Thoracic aorta (tissue), 2 donors: ENCODE results near the gene GMPR2. TPM values are rescaled to one million over a fixed set of nuclear protein-coding genes. Genes with fewer than 3 reads are reported as not detected.

Experiments
- ATAC-seq: fragments of 150-250 bp; one replicate; pipeline ENCODE4 v1.8.0; 2017; ENCODE audit warnings: low read depth; ENCODE audit not compliant: insufficient number of reproducible peaks, low FRiP score
- DNase-seq: peaks from one replicate; pipeline ENCODE4 v3.0.0-alpha.2; 2020; ENCODE audit warnings: low spot score
- H3K27ac ChIP-seq, 2 donors: fragments of 200-600 bp; sonication (generic); 1 replicate in 1 of 2; 2 replicates in 1 of 2; pipeline ENCODE4 v1.5.1; 2016; ENCODE audit warnings: mild to moderate bottlenecking in 2 of 2, moderate library complexity in 2 of 2
- H3K27me3 ChIP-seq: fragments of 200-600 bp; sonication (generic); replicated peaks from 2 replicates; pipeline ENCODE4 v1.6.0; 2016; ENCODE audit warnings: mild to moderate bottlenecking; ENCODE audit not compliant: insufficient read depth
- H3K36me3 ChIP-seq: fragments of 200-600 bp; sonication (generic); one replicate; pipeline ENCODE4 v1.5.1; 2016
- H3K4me1 ChIP-seq, 2 donors: fragments of 200-600 bp; sonication (generic); 1 replicate in 1 of 2; 2 replicates in 1 of 2; pipeline versions ENCODE4 v1.5.1 to v1.6.0; 2016; ENCODE audit warnings: low read depth in 2 of 2, mild to moderate bottlenecking in 1 of 2; ENCODE audit not compliant: control insufficient read depth in 1 of 2
- H3K4me3 ChIP-seq: fragments of 200-600 bp; sonication (generic); 2 replicates; pipeline ENCODE4 v1.5.1; 2016; ENCODE audit warnings: mild to moderate bottlenecking
- H3K9me3 ChIP-seq: fragments of 200-600 bp; sonication (generic); 2 replicates; pipeline ENCODE4 v1.5.1; 2016
- CTCF ChIP-seq: fragments of 200-600 bp; sonication (generic); IDR thresholded peaks from one replicate; pipeline ENCODE4 v1.5.1; 2019; ENCODE audit warnings: antibody characterized with exemption
- total RNA-seq, 2 donors: library from RNA; depleted of rRNA; stranded (reverse); fragments of >200 nt; gene quantifications; one replicate each; pipeline versions ENCODE4 v1.1.0 to v1.2.3, GENCODE V29; 2016

The GMPR2 gene
- total RNA-seq, 2 donors from 2014 or later: 39.2 to 51.3 TPM

GRCh38 chr14:24189460-24189859, 43.3 kb upstream of the GMPR2 start:
- DNase-seq (no peak), ATAC-seq (no peak)
- Histone ChIP-seq H3K27me3 (no peaks in the 10 kb centered on the region), H3K9me3 (no peaks in the 10 kb centered on the region), H3K36me3 (peaks cover 24% of the 10 kb centered on the region), H3K4me3 (no peak overlapping the region), H3K4me1 (peaks cover 5 to 18% of the 10 kb centered on the region in 2 donors), H3K27ac (no peak overlapping the region)
- TF ChIP-seq CTCF: no peak

- Histone ChIP-seq H3K9me3 (no peaks in the 10 kb centered on the region), H3K4me3 (no peak overlapping the region), H3K4me1 (peaks cover 5 to 22% of the 10 kb centered on the region in 2 donors), H3K27me3 (no peaks in the 10 kb centered on the region), H3K27ac (no peak overlapping the region), H3K36me3 (peaks cover 15% of the 10 kb centered on the region)
- DNase-seq (no peak), ATAC-seq (no peak)
- TF ChIP-seq CTCF: no peak
Measured at GRCh38 chr14:24190416-24190815, 42.3 kb upstream of the GMPR2 start.

GRCh38 chr14:24192933-24193332, 39.8 kb upstream of the GMPR2 start:
- TF ChIP-seq CTCF: no peak
- no peak for DNase-seq
- Histone ChIP-seq H3K36me3 (peaks cover 10% of the 10 kb centered on the region), H3K27me3 (no peaks in the 10 kb centered on the region), H3K4me3 (no peak overlapping the region), H3K27ac (no peak overlapping the region), H3K9me3 (no peaks in the 10 kb centered on the region), H3K4me1 (peaks cover 14 to 31% of the 10 kb centered on the region in 2 donors)
- no peak for ATAC-seq

- ATAC-seq: no peak
- peak overlapping the region; percentile 88 for H3K4me3 ChIP-seq
- peaks cover 10% of the 10 kb centered on the region for H3K36me3 ChIP-seq
- no peak for DNase-seq
- peaks cover 11 to 27% of the 10 kb centered on the region in 2 donors for H3K4me1 ChIP-seq
- H3K9me3 ChIP-seq: no peaks in the 10 kb centered on the region
- no peaks in the 10 kb centered on the region for H3K27me3 ChIP-seq
- peak overlapping the region; percentile 91 to 93 for H3K27ac ChIP-seq
- TF ChIP-seq CTCF: no peak
Measured at GRCh38 chr14:24194186-24194872, 38.4 kb upstream of the GMPR2 start.

GRCh38 chr14:24194873-24195185, 37.9 kb upstream of the GMPR2 start:
- Histone ChIP-seq H3K9me3 (no peaks in the 10 kb centered on the region), H3K36me3 (peaks cover 11% of the 10 kb centered on the region), H3K27ac (peak overlapping the region; percentile 91 to 93), H3K27me3 (no peaks in the 10 kb centered on the region), H3K4me1 (peaks cover 11 to 27% of the 10 kb centered on the region in 2 donors), H3K4me3 (peak overlapping the region; percentile 88)
- TF ChIP-seq CTCF: no peak
- no peak for DNase-seq
- no peak for ATAC-seq
